Natural killer cell (primary cell): ENCODE data around the gene STK24. TPM values are rescaled to one million over a fixed set of nuclear protein-coding genes. Genes with fewer than 3 reads are reported as not detected.

ENCODE experiments used
- ATAC-seq, 3 donors: fragments of 150-1000 bp in 2 of 3; fragments of 200-7000 bp in 1 of 3; cut with Tn5 transposase; 1 replicate in 1 of 3; 2 replicates in 2 of 3; pipeline ENCODE4 v1.10.0; 2021; ENCODE audit warnings: mild to moderate bottlenecking in 2 of 3, moderate library complexity in 2 of 3
- DNase-seq, 2 donors: peaks; one replicate each; pipeline versions ENCODE4 v3.0.0 to v3.0.0-alpha.2; 2013 to 2021; ENCODE audit warnings: mixed read lengths in 1 of 2
- H3K27ac ChIP-seq: one replicate; pipeline ENCODE4 v1.5.1; 2013; ENCODE audit warnings: mild to moderate bottlenecking, low read length
- H3K27me3 ChIP-seq: one replicate; pipeline ENCODE4 v1.6.1; 2013; ENCODE audit warnings: low read length; ENCODE audit not compliant: control insufficient read depth, insufficient read depth
- H3K36me3 ChIP-seq: one replicate; pipeline ENCODE4 v1.6.1; 2013; ENCODE audit warnings: low read length; ENCODE audit not compliant: control insufficient read depth, insufficient read depth
- H3K4me1 ChIP-seq: one replicate; pipeline ENCODE4 v1.6.1; 2013; ENCODE audit warnings: low read length; ENCODE audit not compliant: control insufficient read depth, insufficient read depth
- H3K4me3 ChIP-seq: one replicate; pipeline ENCODE4 v1.5.1; 2013; ENCODE audit warnings: low read length
- H3K9me3 ChIP-seq: one replicate; pipeline ENCODE4 v1.6.1; 2013; ENCODE audit warnings: low read length; ENCODE audit not compliant: control insufficient read depth, insufficient read depth
- H3K27ac Mint-ChIP-seq, 2 donors: one replicate each; pipeline ENCODE4 v1.8.0; 2022; ENCODE audit warnings: mild to moderate bottlenecking in 2 of 2, mixed read lengths in 2 of 2, moderate library complexity in 1 of 2
- H3K27me3 Mint-ChIP-seq, 2 donors: one replicate each; pipeline ENCODE4 v1.8.0; 2022; ENCODE audit warnings: low read depth in 2 of 2, mixed read lengths in 2 of 2
- H3K36me3 Mint-ChIP-seq: one replicate; pipeline ENCODE4 v1.8.0; 2022; ENCODE audit warnings: mixed read lengths
- H3K4me1 Mint-ChIP-seq, 2 donors: one replicate each; pipeline ENCODE4 v1.8.0; 2022; ENCODE audit warnings: mixed read lengths in 2 of 2
- H3K4me3 Mint-ChIP-seq: one replicate; pipeline ENCODE4 v1.8.0; 2022; ENCODE audit warnings: mild to moderate bottlenecking, moderate library complexity, mixed read lengths
- H3K9me3 Mint-ChIP-seq, 2 donors: one replicate each; pipeline ENCODE4 v1.8.0; 2022; ENCODE audit warnings: mixed read lengths in 2 of 2
- WGBS: methylation state at CpG from one replicate; pipeline ENCODE4 v1.1.7; 2013; ENCODE audit warnings: missing lambda C conversion rate; ENCODE audit not compliant: insufficient coverage; 5-methylcytosine and 5-hydroxymethylcytosine counted together
- intact Hi-C: fragments of 100-400 bp; cut with micrococcal nuclease; formaldehyde crosslinking; loops from one replicate; pipeline ENCODE4 v1.14.2; 2022
- total RNA-seq, 4 donors: library from RNA; stranded (reverse); fragments of 120-200 nt in 1 of 4; gene quantifications; one replicate each; pipeline versions ENCODE4 v1.2.3 to v1.2.4, GENCODE V29; 2013 to 2022
- TF ChIP-seq, protein P1 (sequence below): fragments of 200-600 bp; IDR thresholded peaks from one replicate; pipeline ENCODE4 v1.8.0; 2022; ENCODE audit warnings: antibody characterized with exemption

Gene STK24
- total RNA-seq, 3 donors from 2014 or later (not counting 1 experiment from before 2014, with no cell fraction given): 64.5 to 78.4 (median 70.4) TPM

DNA sequence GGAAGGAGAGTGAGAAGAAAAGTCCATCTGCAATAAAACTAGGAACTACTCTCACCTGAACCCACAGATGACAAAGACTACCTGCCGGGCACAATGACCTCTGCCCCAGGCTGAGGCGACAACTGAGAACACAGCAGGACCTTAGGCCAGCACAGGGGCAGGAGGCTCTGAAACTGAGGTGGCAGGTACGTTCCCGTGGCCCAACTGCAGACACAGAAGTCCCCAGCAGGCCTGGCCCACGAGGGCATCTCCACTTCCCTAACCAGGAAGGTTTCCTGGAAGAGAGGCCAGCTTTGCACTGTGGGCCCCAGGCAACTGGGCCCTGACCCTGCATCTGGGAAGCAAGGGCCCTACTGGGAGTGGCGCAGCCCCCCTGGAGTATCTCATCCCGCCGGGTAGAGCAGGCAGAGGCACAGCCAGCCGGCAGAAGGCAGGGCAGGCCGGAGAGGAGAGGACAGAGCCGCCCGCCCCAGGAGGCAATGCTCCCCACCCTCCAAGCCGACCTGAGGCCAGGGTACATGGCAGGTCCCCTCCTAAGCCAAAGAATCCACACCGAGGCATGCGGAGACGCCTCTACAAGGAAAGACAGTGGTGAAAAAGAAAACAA lies 32.7 kb downstream of the STK24 start:
- intact Hi-C loops: no loop called here
- Mint-ChIP-seq H3K4me3 (peak overlapping the region; percentile 78), H3K4me1 (peaks cover 70 to 74% of the 10 kb centered on the region in 2 donors), H3K27ac (no peak overlapping the region), H3K36me3 (no peaks in the 10 kb centered on the region), H3K9me3 (no peaks in the 10 kb centered on the region), H3K27me3 (no peaks in the 10 kb centered on the region)
- no peaks in the 10 kb centered on the region for H3K36me3 ChIP-seq
- 88% methylated on average over 16 of the region's 16 CpGs for WGBS
- H3K27me3 ChIP-seq: no peaks in the 10 kb centered on the region
- no peak overlapping the region for H3K4me3 ChIP-seq
- ATAC-seq (no peak), DNase-seq (no peak)
- peaks cover 32% of the 10 kb centered on the region for H3K4me1 ChIP-seq
- no peaks in the 10 kb centered on the region for H3K9me3 ChIP-seq
- H3K27ac ChIP-seq: no peak overlapping the region
- TF ChIP-seq, protein P1, sequence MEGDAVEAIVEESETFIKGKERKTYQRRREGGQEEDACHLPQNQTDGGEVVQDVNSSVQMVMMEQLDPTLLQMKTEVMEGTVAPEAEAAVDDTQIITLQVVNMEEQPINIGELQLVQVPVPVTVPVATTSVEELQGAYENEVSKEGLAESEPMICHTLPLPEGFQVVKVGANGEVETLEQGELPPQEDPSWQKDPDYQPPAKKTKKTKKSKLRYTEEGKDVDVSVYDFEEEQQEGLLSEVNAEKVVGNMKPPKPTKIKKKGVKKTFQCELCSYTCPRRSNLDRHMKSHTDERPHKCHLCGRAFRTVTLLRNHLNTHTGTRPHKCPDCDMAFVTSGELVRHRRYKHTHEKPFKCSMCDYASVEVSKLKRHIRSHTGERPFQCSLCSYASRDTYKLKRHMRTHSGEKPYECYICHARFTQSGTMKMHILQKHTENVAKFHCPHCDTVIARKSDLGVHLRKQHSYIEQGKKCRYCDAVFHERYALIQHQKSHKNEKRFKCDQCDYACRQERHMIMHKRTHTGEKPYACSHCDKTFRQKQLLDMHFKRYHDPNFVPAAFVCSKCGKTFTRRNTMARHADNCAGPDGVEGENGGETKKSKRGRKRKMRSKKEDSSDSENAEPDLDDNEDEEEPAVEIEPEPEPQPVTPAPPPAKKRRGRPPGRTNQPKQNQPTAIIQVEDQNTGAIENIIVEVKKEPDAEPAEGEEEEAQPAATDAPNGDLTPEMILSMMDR: no peak

DNA sequence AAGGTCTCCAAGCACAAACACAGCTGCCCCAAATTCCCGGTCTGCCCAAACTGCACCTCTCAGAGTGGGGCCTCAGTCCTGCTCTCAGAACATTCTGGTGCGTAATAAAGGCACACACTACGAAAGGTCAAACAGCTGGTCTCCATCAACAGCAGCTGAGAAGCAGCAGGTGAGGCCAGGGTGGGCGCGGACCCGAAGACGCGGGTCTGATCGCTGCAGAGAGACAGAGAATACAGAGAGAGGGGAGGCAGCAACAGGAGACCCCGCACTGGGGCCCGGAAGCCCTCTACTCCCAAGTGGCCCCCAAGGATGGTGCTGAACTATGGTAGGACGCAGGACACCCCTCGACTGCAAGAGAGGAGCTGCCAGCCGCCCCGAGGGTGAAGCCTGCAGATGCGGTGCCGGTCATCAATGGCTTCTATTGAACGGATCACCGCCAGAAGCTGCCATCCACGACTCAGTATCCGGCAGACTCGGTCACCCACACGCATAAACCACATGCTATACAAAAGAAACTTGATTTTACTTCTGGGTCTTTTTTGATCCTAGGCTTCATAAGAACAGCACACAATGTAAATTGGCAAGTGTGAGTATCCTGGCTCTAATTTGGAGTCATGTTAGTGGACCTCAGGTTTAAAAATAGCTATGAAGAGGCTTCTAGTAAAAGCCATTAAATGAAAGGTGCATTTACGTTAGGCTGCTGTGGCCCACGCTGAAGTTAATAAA lies 33.4 kb downstream of the STK24 start:
- H3K4me3 Mint-ChIP-seq: peak overlapping the region; percentile 78
- H3K27me3 ChIP-seq: no peaks in the 10 kb centered on the region
- H3K36me3 ChIP-seq: no peaks in the 10 kb centered on the region
- no peaks in the 10 kb centered on the region for H3K27me3 Mint-ChIP-seq
- H3K9me3 Mint-ChIP-seq: no peaks in the 10 kb centered on the region
- peak overlapping the region; percentile 6 for H3K4me3 ChIP-seq
- H3K27ac Mint-ChIP-seq: peak overlapping the region; percentile 67 to 80
- H3K36me3 Mint-ChIP-seq: no peaks in the 10 kb centered on the region
- 68% methylated on average over 24 of the region's 25 CpGs for WGBS
- ATAC-seq: peak in 1 of 3 donors; percentile 74
- H3K27ac ChIP-seq: peak overlapping the region; percentile 8
- H3K9me3 ChIP-seq: no peaks in the 10 kb centered on the region
- H3K4me1 ChIP-seq: peaks cover 31% of the 10 kb centered on the region
- intact Hi-C loops: no loop called here
- peaks cover 72 to 75% of the 10 kb centered on the region in 2 donors for H3K4me1 Mint-ChIP-seq
- peak in 1 of 2 donors; percentile 39 for DNase-seq
- TF ChIP-seq, protein P1: no peak

GRCh38 chr13:98542568-98543377 lies 34.1 kb downstream of the STK24 start:
- Histone ChIP-seq H3K9me3 (no peaks in the 10 kb centered on the region), H3K27me3 (no peaks in the 10 kb centered on the region), H3K4me1 (peaks cover 31% of the 10 kb centered on the region), H3K27ac (peak overlapping the region; percentile 8), H3K4me3 (peak overlapping the region; percentile 10), H3K36me3 (no peaks in the 10 kb centered on the region)
- H3K27ac Mint-ChIP-seq: peak overlapping the region; percentile 67 to 80
- intact Hi-C loops: no loop called here
- DNase-seq (peak in 1 of 2 donors; percentile 52), ATAC-seq (peak; percentile 62 to 70 (median 70))
- no peaks in the 10 kb centered on the region for H3K36me3 Mint-ChIP-seq
- peaks cover 68 to 72% of the 10 kb centered on the region in 2 donors for H3K4me1 Mint-ChIP-seq
- TF ChIP-seq, protein P1: no peak
- no peaks in the 10 kb centered on the region for H3K27me3 Mint-ChIP-seq
- WGBS: 19% methylated on average over 19 of the region's 23 CpGs
- peak overlapping the region; percentile 78 for H3K4me3 Mint-ChIP-seq
- no peaks in the 10 kb centered on the region for H3K9me3 Mint-ChIP-seq
